Astrocyte (in vitro differentiated cells and primary cell): ENCODE results near the gene NBEA. TPM values are rescaled to one million over a fixed set of nuclear protein-coding genes. Genes with fewer than 3 reads are reported as not detected.

Experiments
- DNase-seq: peaks from one replicate; pipeline ENCODE4 v3.0.0-alpha.2; 2010; ENCODE audit warnings: low read depth
- FAIRE-seq: peaks from 2 replicates; lab custom pipeline; 2011; peaks lifted over from hg19 to GRCh38; lab: Jason Lieb, UNC
- H2AFZ ChIP-seq: 2 replicates; pipeline ENCODE4 v1.6.0; 2012; ENCODE audit warnings: low read depth, low read length, inconsistent platforms
- H3K27ac ChIP-seq: 2 replicates; pipeline ENCODE4 v1.5.1; 2011; ENCODE audit warnings: low read depth, low read length, inconsistent platforms
- H3K27me3 ChIP-seq: 2 replicates; pipeline ENCODE4 v1.6.0; 2011; ENCODE audit warnings: low read length, inconsistent platforms; ENCODE audit not compliant: insufficient read depth
- H3K36me3 ChIP-seq: 2 replicates; pipeline ENCODE4 v1.5.1; 2011; ENCODE audit warnings: low read length, inconsistent platforms; ENCODE audit not compliant: insufficient read depth
- H3K4me1 ChIP-seq: 2 replicates; pipeline ENCODE4 v1.5.1; 2011; ENCODE audit warnings: low read length, inconsistent platforms; ENCODE audit not compliant: insufficient read depth
- H3K4me2 ChIP-seq: 2 replicates; pipeline ENCODE4 v1.6.0; 2012; ENCODE audit warnings: low read length, inconsistent platforms
- H3K4me3 ChIP-seq: 2 replicates; pipeline ENCODE4 v1.5.1; 2011; ENCODE audit warnings: low read depth, mild to moderate bottlenecking, low read length, inconsistent platforms; ENCODE audit not compliant: insufficient read depth
- H3K79me2 ChIP-seq: 2 replicates; pipeline ENCODE4 v1.6.0; 2012; ENCODE audit warnings: mild to moderate bottlenecking, low read length, inconsistent platforms; ENCODE audit not compliant: insufficient read depth
- H3K9ac ChIP-seq: 2 replicates; pipeline ENCODE4 v1.6.0; 2012; ENCODE audit warnings: mild to moderate bottlenecking, low read length, inconsistent platforms
- H3K9me3 ChIP-seq: 2 replicates; pipeline ENCODE4 v1.5.1; 2012; ENCODE audit warnings: low read depth, mild to moderate bottlenecking, low read length, inconsistent platforms; ENCODE audit not compliant: insufficient read depth
- H4K20me1 ChIP-seq: 2 replicates; pipeline ENCODE4 v1.6.0; 2012; ENCODE audit warnings: low read length, inconsistent platforms; ENCODE audit not compliant: insufficient read depth
- H3K27ac Mint-ChIP-seq: one replicate; pipeline ENCODE4 v1.8.0; 2021; ENCODE audit warnings: mild to moderate bottlenecking, mixed read lengths; ENCODE audit not compliant: unreplicated experiment
- H3K27me3 Mint-ChIP-seq: one replicate; pipeline ENCODE4 v1.8.0; 2021; ENCODE audit warnings: low read depth, mixed read lengths; ENCODE audit not compliant: unreplicated experiment
- H3K36me3 Mint-ChIP-seq: one replicate; pipeline ENCODE4 v1.8.0; 2021; ENCODE audit warnings: low read depth, mixed read lengths; ENCODE audit not compliant: unreplicated experiment
- H3K4me1 Mint-ChIP-seq: one replicate; pipeline ENCODE4 v1.8.0; 2021; ENCODE audit warnings: low read depth, mixed read lengths; ENCODE audit not compliant: unreplicated experiment
- H3K4me3 Mint-ChIP-seq: one replicate; pipeline ENCODE4 v1.8.0; 2021; ENCODE audit warnings: mild to moderate bottlenecking, moderate library complexity, mixed read lengths; ENCODE audit not compliant: unreplicated experiment
- H3K9me3 Mint-ChIP-seq: one replicate; pipeline ENCODE4 v1.8.0; 2021; ENCODE audit warnings: mild to moderate bottlenecking, mixed read lengths; ENCODE audit not compliant: unreplicated experiment
- EZH2 ChIP-seq: IDR thresholded peaks from 2 replicates; pipeline ENCODE4 v1.6.1; 2012; ENCODE audit warnings: mild to moderate bottlenecking, low read length, inconsistent platforms; ENCODE audit not compliant: insufficient read depth
- total RNA-seq: library from RNA; stranded (reverse); gene quantifications from 2 replicates; pipeline ENCODE4 v1.2.1, GENCODE V29; 2021
- TF ChIP-seq, protein P1 (sequence below): IDR thresholded peaks from 2 replicates; pipeline ENCODE4 v1.5.1; 2011; ENCODE audit warnings: low read depth, mild to moderate bottlenecking, inconsistent platforms, low read length, moderate library complexity; ENCODE audit not compliant: insufficient read depth

The NBEA gene
- total RNA-seq, 1 donor from 2014 or later: 7.8 TPM

DNA sequence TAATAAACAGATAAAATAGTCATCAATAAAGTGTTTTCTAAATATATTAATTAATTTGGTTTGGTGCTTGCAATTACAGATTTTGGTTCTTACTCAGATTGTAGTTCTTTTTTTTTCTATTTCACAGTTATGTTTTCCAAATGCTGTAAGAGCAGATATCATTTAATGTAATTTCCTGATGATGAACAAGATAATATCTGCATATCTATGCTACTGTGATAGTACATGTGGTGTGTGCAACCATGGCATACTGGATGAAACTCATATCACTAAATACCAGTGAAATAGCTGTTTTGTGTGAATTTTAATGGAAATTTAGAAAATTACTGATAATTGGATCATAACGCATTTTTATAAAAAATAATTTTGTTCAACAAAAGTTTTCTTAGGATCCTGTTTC, 623.2 kb downstream of the NBEA start:
- Histone ChIP-seq H4K20me1 (no peaks in the 10 kb centered on the region), H3K27me3 (no peaks in the 10 kb centered on the region), H3K4me1 (no peaks in the 10 kb centered on the region), H2AFZ (no peak overlapping the region), H3K36me3 (no peaks in the 10 kb centered on the region), H3K4me3 (no peak overlapping the region), H3K9me3 (no peaks in the 10 kb centered on the region), H3K4me2 (no peak overlapping the region), H3K27ac (no peak overlapping the region), H3K79me2 (no peaks in the 10 kb centered on the region), H3K9ac (no peak overlapping the region)
- H3K4me1 Mint-ChIP-seq: no peaks in the 10 kb centered on the region
- no peaks in the 10 kb centered on the region for H3K9me3 Mint-ChIP-seq
- H3K27me3 Mint-ChIP-seq: no peaks in the 10 kb centered on the region
- H3K27ac Mint-ChIP-seq: no peak overlapping the region
- DNase-seq: no peak
- TF ChIP-seq, protein P1, sequence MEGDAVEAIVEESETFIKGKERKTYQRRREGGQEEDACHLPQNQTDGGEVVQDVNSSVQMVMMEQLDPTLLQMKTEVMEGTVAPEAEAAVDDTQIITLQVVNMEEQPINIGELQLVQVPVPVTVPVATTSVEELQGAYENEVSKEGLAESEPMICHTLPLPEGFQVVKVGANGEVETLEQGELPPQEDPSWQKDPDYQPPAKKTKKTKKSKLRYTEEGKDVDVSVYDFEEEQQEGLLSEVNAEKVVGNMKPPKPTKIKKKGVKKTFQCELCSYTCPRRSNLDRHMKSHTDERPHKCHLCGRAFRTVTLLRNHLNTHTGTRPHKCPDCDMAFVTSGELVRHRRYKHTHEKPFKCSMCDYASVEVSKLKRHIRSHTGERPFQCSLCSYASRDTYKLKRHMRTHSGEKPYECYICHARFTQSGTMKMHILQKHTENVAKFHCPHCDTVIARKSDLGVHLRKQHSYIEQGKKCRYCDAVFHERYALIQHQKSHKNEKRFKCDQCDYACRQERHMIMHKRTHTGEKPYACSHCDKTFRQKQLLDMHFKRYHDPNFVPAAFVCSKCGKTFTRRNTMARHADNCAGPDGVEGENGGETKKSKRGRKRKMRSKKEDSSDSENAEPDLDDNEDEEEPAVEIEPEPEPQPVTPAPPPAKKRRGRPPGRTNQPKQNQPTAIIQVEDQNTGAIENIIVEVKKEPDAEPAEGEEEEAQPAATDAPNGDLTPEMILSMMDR: no peak
- no peak for TF ChIP-seq EZH2
- H3K36me3 Mint-ChIP-seq: no peaks in the 10 kb centered on the region
- no peak for FAIRE-seq
- H3K4me3 Mint-ChIP-seq: no peak overlapping the region

DNA sequence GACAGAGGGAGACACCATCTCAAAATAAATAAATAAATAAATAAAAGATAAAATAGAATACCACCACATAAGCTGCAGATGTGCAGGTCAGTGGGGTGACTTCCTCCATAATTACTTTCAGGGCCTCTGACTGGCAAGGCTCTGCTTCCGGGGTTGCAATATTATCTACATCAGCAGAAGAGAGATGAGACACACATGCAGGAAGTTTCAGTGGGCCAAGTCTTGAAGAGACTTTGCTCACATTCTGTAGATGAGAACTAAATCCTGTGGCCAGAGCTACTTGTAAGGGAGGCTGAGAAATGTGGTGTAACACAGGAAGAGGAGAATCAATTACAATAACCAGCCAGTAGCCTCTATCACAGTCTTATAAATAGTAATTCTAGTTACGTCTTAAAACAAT, 624.3 kb downstream of the NBEA start:
- DNase-seq (no peak), FAIRE-seq (no peak)
- no peak overlapping the region for H2AFZ ChIP-seq
- TF ChIP-seq, protein P1: no peak
- TF ChIP-seq EZH2: no peak
- H3K79me2 ChIP-seq: no peaks in the 10 kb centered on the region
- no peaks in the 10 kb centered on the region for H3K27me3 ChIP-seq
- no peaks in the 10 kb centered on the region for H3K4me1 ChIP-seq
- no peak overlapping the region for H3K4me2 ChIP-seq
- no peaks in the 10 kb centered on the region for H3K36me3 Mint-ChIP-seq
- no peaks in the 10 kb centered on the region for H3K36me3 ChIP-seq
- H3K4me3 Mint-ChIP-seq: no peak overlapping the region
- H4K20me1 ChIP-seq: no peaks in the 10 kb centered on the region
- no peaks in the 10 kb centered on the region for H3K4me1 Mint-ChIP-seq
- H3K4me3 ChIP-seq: no peak overlapping the region
- no peaks in the 10 kb centered on the region for H3K9me3 Mint-ChIP-seq
- no peaks in the 10 kb centered on the region for H3K27me3 Mint-ChIP-seq
- no peak overlapping the region for H3K27ac ChIP-seq
- H3K27ac Mint-ChIP-seq: no peak overlapping the region
- H3K9me3 ChIP-seq: no peaks in the 10 kb centered on the region
- H3K9ac ChIP-seq: no peak overlapping the region

DNA sequence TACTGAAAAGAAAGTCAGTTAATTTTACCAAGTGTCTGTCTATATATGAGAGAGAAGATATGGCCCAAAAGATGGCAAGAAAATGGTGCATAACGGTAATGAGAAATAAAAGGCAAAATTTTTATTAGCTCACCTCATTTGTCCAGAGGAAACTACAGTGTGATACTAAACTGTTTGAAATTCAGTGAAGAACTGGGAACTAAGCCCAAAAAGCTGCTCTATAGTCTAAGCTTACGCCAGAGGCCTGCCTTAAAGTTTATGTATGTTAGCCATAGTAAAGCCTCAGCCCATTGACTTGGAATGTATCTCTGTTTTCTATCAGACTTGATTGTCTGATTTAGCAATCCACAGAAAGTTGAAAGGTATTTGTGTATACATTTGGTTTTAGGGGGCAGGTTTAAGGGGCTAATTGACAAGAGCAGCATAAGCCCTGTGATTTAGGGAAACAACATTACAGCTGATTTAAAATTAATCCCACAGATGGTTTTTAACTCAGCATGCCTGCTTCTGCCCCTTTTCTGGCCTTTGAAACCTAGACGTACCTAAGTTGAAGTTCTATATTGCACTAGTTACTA, 625.4 kb downstream of the NBEA start:
- H3K27me3 Mint-ChIP-seq: no peaks in the 10 kb centered on the region
- H3K27ac Mint-ChIP-seq: no peak overlapping the region
- H3K9me3 Mint-ChIP-seq: no peaks in the 10 kb centered on the region
- Histone ChIP-seq H4K20me1 (no peaks in the 10 kb centered on the region), H3K9me3 (no peaks in the 10 kb centered on the region), H3K4me2 (no peak overlapping the region), H3K27me3 (no peaks in the 10 kb centered on the region), H3K4me3 (no peak overlapping the region), H3K4me1 (no peaks in the 10 kb centered on the region), H3K9ac (no peak overlapping the region), H2AFZ (no peak overlapping the region), H3K36me3 (no peaks in the 10 kb centered on the region), H3K27ac (no peak overlapping the region), H3K79me2 (no peaks in the 10 kb centered on the region)
- FAIRE-seq: no peak
- H3K4me1 Mint-ChIP-seq: no peaks in the 10 kb centered on the region
- DNase-seq: no peak
- no peaks in the 10 kb centered on the region for H3K36me3 Mint-ChIP-seq
- H3K4me3 Mint-ChIP-seq: no peak overlapping the region
- TF ChIP-seq EZH2: no peak
- TF ChIP-seq, protein P1: no peak
